Left renal pelvis (tissue), 4 donors: ENCODE measurements around the gene TCF7L2. TPM values are rescaled to one million over a fixed set of nuclear protein-coding genes. Genes with fewer than 3 reads are reported as not detected.

ENCODE experiments used
- DNase-seq, 4 donors: peaks; one replicate each; pipeline ENCODE4 v3.0.0-alpha.2; 2013; ENCODE audit warnings: low read depth in 4 of 4, low spot score in 3 of 4
- polyA plus RNA-seq, 4 donors: library from polyadenylated mRNA; unstranded; fragments of 120-200 nt; gene quantifications; one replicate each; pipeline ENCODE4 v1.2.1, GENCODE V29; 2013; ENCODE audit not compliant: insufficient read length in 4 of 4

Gene TCF7L2
- polyA plus RNA-seq, 4 donors, result 41.2 to 52.3 (median 48.3) TPM

- no peak for DNase-seq
Observed at GRCh38 chr10:113135025-113135424, 185.0 kb downstream of the TCF7L2 start.

GRCh38 chr10:113137941-113138685 is 188.1 kb downstream of the TCF7L2 start:
- DNase-seq, result no peak

- no peak for DNase-seq
Observed at GRCh38 chr10:113138937-113139585, 189.0 kb downstream of the TCF7L2 start.

- no peak for DNase-seq
Observed at GRCh38 chr10:113139699-113140098, 189.7 kb downstream of the TCF7L2 start.

- DNase-seq, result no peak
Observed at GRCh38 chr10:113140143-113141011, 190.3 kb downstream of the TCF7L2 start.

GRCh38 chr10:113142601-113143362 is 192.7 kb downstream of the TCF7L2 start:
- peak in 2 of 4 donors; percentile 43 to 53 for DNase-seq

GRCh38 chr10:113144576-113144975 is 194.5 kb downstream of the TCF7L2 start:
- no peak for DNase-seq

- DNase-seq, result no peak
Observed at GRCh38 chr10:113148071-113148825, 198.2 kb downstream of the TCF7L2 start.

GRCh38 chr10:113148901-113149300 is 198.9 kb downstream of the TCF7L2 start:
- DNase-seq, result no peak

GRCh38 chr10:113149626-113150025 is 199.6 kb downstream of the TCF7L2 start:
- no peak for DNase-seq

- DNase-seq, result no peak
Observed at GRCh38 chr10:113151190-113151666, 201.2 kb downstream of the TCF7L2 start.

- DNase-seq, result no peak
Observed at GRCh38 chr10:113153493-113154102, 203.6 kb downstream of the TCF7L2 start.

- no peak for DNase-seq
Observed at GRCh38 chr10:113157441-113157840, 207.4 kb downstream of the TCF7L2 start.

GRCh38 chr10:113158183-113158582 is 208.1 kb downstream of the TCF7L2 start:
- DNase-seq, result peak in 2 of 4 donors; percentile 52 to 53

- DNase-seq, result no peak
Observed at GRCh38 chr10:113159563-113159962, 209.5 kb downstream of the TCF7L2 start.

GRCh38 chr10:113160641-113161040 is 210.6 kb downstream of the TCF7L2 start:
- DNase-seq, result no peak

- no peak for DNase-seq
Observed at GRCh38 chr10:113161066-113161465, 211.0 kb downstream of the TCF7L2 start.

GRCh38 chr10:113162960-113163359 is 212.9 kb downstream of the TCF7L2 start:
- no peak for DNase-seq

GRCh38 chr10:113165673-113166072 is 215.6 kb downstream of the TCF7L2 start:
- no peak for DNase-seq
